SJCRH30 (cell line): ENCODE results near the gene ST6GAL1. TPM values are rescaled to one million over a fixed set of nuclear protein-coding genes. Genes with fewer than 3 reads are reported as not detected.
"Not testable (repeated sequence)": the region's sequence is repeated elsewhere in the genome, so short reads cannot be mapped to it uniquely, and the experiment has no call there.

Experiments used
- DNase-seq, 2 experiments: peaks; one replicate each; pipeline ENCODE4 v3.0.0-alpha.2; 2015 to 2020
- H3K27ac ChIP-seq: fragments of 250-450 bp; sonication (Bioruptor Pico); 2 replicates; pipeline ENCODE4 v1.5.1; 2020; ENCODE audit warnings: mild to moderate bottlenecking, moderate library complexity
- H3K27me3 ChIP-seq: fragments of 250-450 bp; sonication (Bioruptor Pico); 2 replicates; pipeline ENCODE4 v1.5.1; 2020; ENCODE audit warnings: mild to moderate bottlenecking, moderate library complexity
- H3K36me3 ChIP-seq: fragments of 250-450 bp; sonication (Bioruptor Pico); 2 replicates; pipeline ENCODE4 v1.5.1; 2020; ENCODE audit warnings: mild to moderate bottlenecking, moderate library complexity
- H3K4me1 ChIP-seq: fragments of 250-450 bp; sonication (Bioruptor Pico); 2 replicates; pipeline ENCODE4 v1.5.1; 2020; ENCODE audit warnings: mild to moderate bottlenecking, moderate library complexity
- H3K4me3 ChIP-seq: fragments of 250-450 bp; sonication (Bioruptor Pico); 2 replicates; pipeline ENCODE4 v1.5.1; 2020; ENCODE audit warnings: mild to moderate bottlenecking, moderate library complexity
- H3K9me3 ChIP-seq: fragments of 250-450 bp; sonication (Bioruptor Pico); replicated peaks from 2 replicates; pipeline ENCODE4 v1.5.1; 2020; ENCODE audit warnings: mild to moderate bottlenecking, moderate library complexity
- total RNA-seq: library from RNA; depleted of rRNA; stranded (reverse); fragments of >200 nt; shearing (Covaris generic); gene quantifications from 2 replicates; pipeline ENCODE4 v1.2.3, GENCODE V29; 2014

The ST6GAL1 gene
- total RNA-seq, 1 experiment from 2014 or later: 2.3 TPM

- Histone ChIP-seq H3K27ac (no peak overlapping the region), H3K9me3 (no peaks in the 10 kb centered on the region), H3K36me3 (no peaks in the 10 kb centered on the region), H3K4me1 (peaks cover 9% of the 10 kb centered on the region), H3K4me3 (no peak overlapping the region), H3K27me3 (no peaks in the 10 kb centered on the region)
- no peak for DNase-seq
Measured at GRCh38 chr3:186983659-186984058, 53.3 kb downstream of the ST6GAL1 start.

GRCh38 chr3:186984064-186984463 is 53.7 kb downstream of the ST6GAL1 start:
- Histone ChIP-seq H3K4me3 (no peak overlapping the region), H3K36me3 (no peaks in the 10 kb centered on the region), H3K9me3 (no peaks in the 10 kb centered on the region), H3K27me3 (no peaks in the 10 kb centered on the region), H3K4me1 (peaks cover 9% of the 10 kb centered on the region), H3K27ac (no peak overlapping the region)
- no peak for DNase-seq

- Histone ChIP-seq H3K27ac (peak overlapping the region; percentile 30; the same call in 1 of the 2 replicates), H3K4me1 (peaks cover 9% of the 10 kb centered on the region), H3K9me3 (no peaks in the 10 kb centered on the region), H3K4me3 (peak overlapping the region; percentile 19; the same call in 1 of the 2 replicates), H3K27me3 (no peaks in the 10 kb centered on the region), H3K36me3 (no peaks in the 10 kb centered on the region)
- DNase-seq: peak; percentile 62 to 72
Measured at GRCh38 chr3:186985661-186986364, 55.5 kb downstream of the ST6GAL1 start.

- DNase-seq: no peak
- Histone ChIP-seq H3K4me3 (peak overlapping the region; percentile 19; the same call in 1 of the 2 replicates), H3K27ac (no peak overlapping the region), H3K9me3 (no peaks in the 10 kb centered on the region), H3K27me3 (no peaks in the 10 kb centered on the region), H3K4me1 (peaks cover 9% of the 10 kb centered on the region), H3K36me3 (no peaks in the 10 kb centered on the region)
Measured at GRCh38 chr3:186986406-186986805, 56.1 kb downstream of the ST6GAL1 start.

- no peak for DNase-seq
- Histone ChIP-seq H3K27ac (no peak overlapping the region), H3K4me3 (no peak overlapping the region), H3K9me3 (no peaks in the 10 kb centered on the region), H3K36me3 (no peaks in the 10 kb centered on the region), H3K4me1 (peaks cover 9% of the 10 kb centered on the region), H3K27me3 (no peaks in the 10 kb centered on the region)
Measured at GRCh38 chr3:186986816-186987215, 56.5 kb downstream of the ST6GAL1 start.

- Histone ChIP-seq H3K4me3 (no peak overlapping the region), H3K36me3 (no peaks in the 10 kb centered on the region), H3K9me3 (no peaks in the 10 kb centered on the region), H3K4me1 (peaks cover 9% of the 10 kb centered on the region), H3K27ac (no peak overlapping the region), H3K27me3 (no peaks in the 10 kb centered on the region)
- no peak for DNase-seq
Measured at GRCh38 chr3:186988806-186989205, 58.5 kb downstream of the ST6GAL1 start.

- H3K36me3 ChIP-seq: no peaks in the 10 kb centered on the region
- H3K27ac ChIP-seq: no peak overlapping the region
- H3K4me3 ChIP-seq: no peak overlapping the region
- H3K4me1 ChIP-seq: peaks cover 9% of the 10 kb centered on the region
- H3K9me3 ChIP-seq: no peaks in the 10 kb centered on the region
- no peak for DNase-seq
- no peaks in the 10 kb centered on the region for H3K27me3 ChIP-seq
Measured at GRCh38 chr3:186989429-186989828, 59.1 kb downstream of the ST6GAL1 start.

- H3K4me3 ChIP-seq: no peak overlapping the region
- H3K9me3 ChIP-seq: no peaks in the 10 kb centered on the region
- H3K27ac ChIP-seq: no peak overlapping the region
- no peaks in the 10 kb centered on the region for H3K27me3 ChIP-seq
- H3K36me3 ChIP-seq: no peaks in the 10 kb centered on the region
- H3K4me1 ChIP-seq: peaks cover 9% of the 10 kb centered on the region
- no peak for DNase-seq
Measured at GRCh38 chr3:186990277-186990676, 60.0 kb downstream of the ST6GAL1 start.

- no peaks in the 10 kb centered on the region for H3K36me3 ChIP-seq
- peaks cover 7% of the 10 kb centered on the region for H3K4me1 ChIP-seq
- H3K4me3 ChIP-seq: no peak overlapping the region
- no peak for DNase-seq
- H3K27me3 ChIP-seq: no peaks in the 10 kb centered on the region
- no peak overlapping the region for H3K27ac ChIP-seq
- H3K9me3 ChIP-seq: no peaks in the 10 kb centered on the region
Measured at GRCh38 chr3:186990878-186991308, 60.6 kb downstream of the ST6GAL1 start.

- Histone ChIP-seq H3K27me3 (no peaks in the 10 kb centered on the region), H3K36me3 (no peaks in the 10 kb centered on the region), H3K4me1 (peaks cover 2% of the 10 kb centered on the region; the same call in 1 of the 2 replicates), H3K9me3 (no peaks in the 10 kb centered on the region), H3K27ac (no peak overlapping the region), H3K4me3 (no peak overlapping the region)
- no peak for DNase-seq
Measured at GRCh38 chr3:186991470-186991869, 61.1 kb downstream of the ST6GAL1 start.

GRCh38 chr3:186992096-186992495 is 61.8 kb downstream of the ST6GAL1 start:
- not testable (repeated sequence) for H3K36me3 ChIP-seq, H3K9me3 ChIP-seq, H3K27ac ChIP-seq, H3K4me1 ChIP-seq, DNase-seq, H3K4me3 ChIP-seq, H3K27me3 ChIP-seq

GRCh38 chr3:186993210-186993782 is 63.0 kb downstream of the ST6GAL1 start:
- no peak for DNase-seq
- Histone ChIP-seq H3K27ac (no peak overlapping the region), H3K27me3 (no peaks in the 10 kb centered on the region)

GRCh38 chr3:186994000-186994955 is 64.0 kb downstream of the ST6GAL1 start:
- 0 out of 2 replicates have a peak, but pooled peaks cover 4% of the 10 kb centered on the region for H3K4me1 ChIP-seq
- no peaks in the 10 kb centered on the region for H3K36me3 ChIP-seq
- no peaks in the 10 kb centered on the region for H3K9me3 ChIP-seq
- DNase-seq: no peak
- no peaks in the 10 kb centered on the region for H3K27me3 ChIP-seq
- no peak overlapping the region for H3K27ac ChIP-seq
- no peak overlapping the region for H3K4me3 ChIP-seq

More at GRCh38 chr3:186993210-186993782, 63.0 kb downstream of the ST6GAL1 start:
- Histone ChIP-seq H3K4me3 (no peak overlapping the region), H3K4me1 (no peaks in the 10 kb centered on the region), H3K36me3 (no peaks in the 10 kb centered on the region), H3K9me3 (no peaks in the 10 kb centered on the region)

GRCh38 chr3:186996356-186996755 is 66.0 kb downstream of the ST6GAL1 start:
- Histone ChIP-seq H3K27me3 (no peaks in the 10 kb centered on the region), H3K4me1 (0 out of 2 replicates have a peak, but pooled peaks cover 4% of the 10 kb centered on the region), H3K27ac (no peak overlapping the region), H3K36me3 (no peaks in the 10 kb centered on the region), H3K9me3 (no peaks in the 10 kb centered on the region), H3K4me3 (no peak overlapping the region)
- DNase-seq: no peak

- Histone ChIP-seq H3K36me3 (no peaks in the 10 kb centered on the region), H3K27ac (no peak overlapping the region), H3K27me3 (no peaks in the 10 kb centered on the region), H3K4me1 (0 out of 2 replicates have a peak, but pooled peaks cover 4% of the 10 kb centered on the region), H3K4me3 (no peak overlapping the region), H3K9me3 (no peaks in the 10 kb centered on the region)
- DNase-seq: no peak
Measured at GRCh38 chr3:186997061-186997460, 66.7 kb downstream of the ST6GAL1 start.
